Left lung (tissue), 10 donors: ENCODE data around the gene E2F3. TPM values are rescaled to one million over a fixed set of nuclear protein-coding genes. Genes with fewer than 3 reads are reported as not detected.

Source experiments
- ATAC-seq: fragments of 200-7000 bp; cut with Tn5 transposase; one replicate; pipeline ENCODE4 v1.9.1; 2020; ENCODE audit warnings: moderate library complexity
- DNase-seq, 4 donors: peaks; one replicate each; pipeline ENCODE4 v3.0.0-alpha.2; 2013 to 2020
- H3K27ac ChIP-seq, 2 donors: fragments of 200-600 bp; sonication (generic) in 1 of 2; one replicate each; pipeline versions ENCODE4 v1.5.0 to v1.8.0; 2020 to 2021
- H3K27me3 ChIP-seq, 2 donors: fragments of 200-600 bp; sonication (generic) in 1 of 2; one replicate each; pipeline versions ENCODE4 v1.5.0 to v1.8.0; 2020 to 2021
- H3K36me3 ChIP-seq, 2 donors: fragments of 200-600 bp; sonication (generic) in 1 of 2; one replicate each; pipeline versions ENCODE4 v1.5.0 to v1.8.0; 2020 to 2021
- H3K4me1 ChIP-seq, 2 donors: fragments of 200-600 bp; one replicate each; pipeline ENCODE4 v1.8.0; 2021
- H3K4me3 ChIP-seq, 2 donors: fragments of 200-600 bp; sonication (generic) in 1 of 2; one replicate each; pipeline versions ENCODE4 v1.5.0 to v1.8.0; 2020 to 2021; ENCODE audit warnings: mild to moderate bottlenecking in 1 of 2
- H3K9me3 ChIP-seq, 2 donors: fragments of 200-600 bp; sonication (generic) in 1 of 2; one replicate each; pipeline versions ENCODE4 v1.5.0 to v1.8.0; 2020 to 2021
- CTCF ChIP-seq, 2 donors: fragments of 200-600 bp; sonication (generic) in 1 of 2; IDR thresholded peaks; one replicate each; pipeline versions ENCODE4 v1.5.0 to v1.8.0; 2021; ENCODE audit warnings: antibody characterized with exemption in 2 of 2
- intact Hi-C, 2 donors: fragments of 100-400 bp; cut with DNase I; formaldehyde crosslinking; loops; one replicate each; pipeline versions ENCODE4 v1.11.2 to v1.14.2; 2022
- polyA plus RNA-seq, 6 donors: library from polyadenylated mRNA; unstranded; fragments of 120-200 nt; gene quantifications; one replicate each; pipeline ENCODE4 v1.2.1, GENCODE V29; 2013; ENCODE audit not compliant: insufficient read length in 6 of 6
- total RNA-seq, 2 donors: library from RNA; stranded (reverse); fragmentation: NEBNext Ultra II Directional; extraction: Animal tissue kit (Norgen Biotek cat#: 25700); gene quantifications; one replicate each; pipeline ENCODE4 v1.2.1, GENCODE V29; 2021
- donor health status: DM: no; HTN: yes; CAD: no.
- donor health status: DM: no; HTN: no; CAD: no.

The E2F3 gene
- total and polyA plus RNA-seq, 8 donors: 11.4 to 18.6 (median 15.1) TPM

DNA sequence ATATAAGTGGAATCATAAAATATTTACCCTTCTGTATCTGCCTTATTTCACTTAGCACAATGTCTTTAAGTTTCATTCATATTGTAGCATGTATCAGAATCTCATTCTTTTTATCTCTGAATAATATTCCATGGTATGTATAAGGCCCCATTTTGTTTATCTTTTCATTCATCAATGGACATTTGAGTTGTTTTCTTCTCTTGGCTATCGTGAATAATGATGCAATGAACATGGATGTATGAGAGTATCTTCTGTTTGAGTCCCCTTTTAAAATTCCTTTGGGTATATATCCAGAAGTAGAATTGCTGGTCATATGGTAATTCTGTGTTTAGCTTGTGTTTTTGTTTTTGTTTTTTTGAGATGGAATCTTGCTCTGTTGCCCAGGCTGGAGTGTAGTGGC is 39.6 kb downstream of the E2F3 start:
- Histone ChIP-seq H3K36me3 (peaks cover 0 to 5% of the 10 kb centered on the region in 2 donors), H3K4me3 (no peak overlapping the region), H3K9me3 (no peaks in the 10 kb centered on the region), H3K27me3 (no peaks in the 10 kb centered on the region), H3K27ac (no peak overlapping the region), H3K4me1 (peaks cover 0 to 17% of the 10 kb centered on the region in 2 donors)
- intact Hi-C loops: no loop called here
- DNase-seq: no peak
- ATAC-seq: no peak
- no peak for TF ChIP-seq CTCF (IDR thresholded peaks at IDR 0.05)

GRCh38 chr6:20441921-20442320 is 40.2 kb downstream of the E2F3 start:
- Histone ChIP-seq H3K4me1 (peaks cover 0 to 22% of the 10 kb centered on the region in 2 donors), H3K4me3 (no peak overlapping the region), H3K27me3 (no peaks in the 10 kb centered on the region), H3K9me3 (no peaks in the 10 kb centered on the region), H3K27ac (no peak overlapping the region), H3K36me3 (peaks cover 0 to 5% of the 10 kb centered on the region in 2 donors)
- TF ChIP-seq CTCF (IDR thresholded peaks at IDR 0.05): no peak
- intact Hi-C loops: no loop called here
- ATAC-seq (no peak), DNase-seq (no peak)

DNA sequence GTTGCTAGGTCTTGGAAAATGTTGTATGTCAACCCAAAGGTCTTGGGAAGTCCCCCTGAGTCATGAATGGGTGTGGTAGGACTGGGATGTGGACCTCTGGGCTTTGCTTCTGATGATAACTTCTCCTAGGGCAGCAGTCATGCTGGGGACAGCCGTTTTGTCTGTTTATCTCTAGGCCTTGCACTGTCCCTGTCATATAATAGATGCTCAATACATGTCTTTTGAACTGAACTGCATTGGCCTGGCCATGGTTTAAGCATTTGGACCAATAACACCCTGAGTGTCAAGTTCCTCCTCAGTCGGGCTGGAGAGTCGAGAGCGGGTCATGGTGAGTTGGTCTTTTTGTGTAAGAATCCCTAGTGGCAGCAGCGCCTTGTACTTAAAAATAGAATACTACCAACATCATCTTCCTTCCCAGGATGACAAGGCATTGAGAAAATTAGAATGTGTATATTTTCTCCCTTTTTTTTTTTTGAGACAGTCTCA is 43.1 kb downstream of the E2F3 start:
- ATAC-seq (peak; percentile 40), DNase-seq (no peak)
- H3K27ac ChIP-seq: peak overlapping the region in 1 of 2 donors; percentile 30
- H3K9me3 ChIP-seq: no peaks in the 10 kb centered on the region
- H3K36me3 ChIP-seq: peaks cover 0 to 5% of the 10 kb centered on the region in 2 donors
- peaks cover 0 to 33% of the 10 kb centered on the region in 2 donors for H3K4me1 ChIP-seq
- intact Hi-C loops: no loop called here
- H3K4me3 ChIP-seq: no peak overlapping the region
- no peaks in the 10 kb centered on the region for H3K27me3 ChIP-seq
- no peak for TF ChIP-seq CTCF (IDR thresholded peaks at IDR 0.05)

DNA sequence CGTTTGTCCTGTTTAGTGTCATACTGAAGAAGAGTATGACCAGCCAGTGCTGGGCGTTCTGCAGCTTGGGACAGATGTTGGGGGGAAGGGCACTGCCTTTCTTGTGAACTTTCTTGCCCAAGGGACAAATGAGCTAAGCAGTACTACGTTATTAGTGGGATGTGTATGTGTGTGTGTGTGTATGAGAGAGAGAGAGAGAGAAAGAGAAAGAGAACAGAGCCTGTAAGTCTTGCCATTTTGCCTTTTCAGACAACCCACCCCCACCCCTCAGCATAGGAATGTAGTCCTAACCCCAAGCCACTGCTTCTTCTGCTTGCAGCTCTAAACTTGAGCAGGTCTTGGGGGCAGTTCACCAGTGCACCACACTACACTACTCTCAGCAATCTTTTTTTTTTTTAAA is 45.5 kb downstream of the E2F3 start:
- H3K36me3 ChIP-seq: peaks cover 0 to 5% of the 10 kb centered on the region in 2 donors
- intact Hi-C loops: no loop called here
- no peak for TF ChIP-seq CTCF (IDR thresholded peaks at IDR 0.05)
- ATAC-seq (no peak), DNase-seq (no peak)
- H3K27ac ChIP-seq: no peak overlapping the region
- H3K9me3 ChIP-seq: no peaks in the 10 kb centered on the region
- no peaks in the 10 kb centered on the region for H3K27me3 ChIP-seq
- H3K4me3 ChIP-seq: no peak overlapping the region
- peaks cover 0 to 33% of the 10 kb centered on the region in 2 donors for H3K4me1 ChIP-seq

DNA sequence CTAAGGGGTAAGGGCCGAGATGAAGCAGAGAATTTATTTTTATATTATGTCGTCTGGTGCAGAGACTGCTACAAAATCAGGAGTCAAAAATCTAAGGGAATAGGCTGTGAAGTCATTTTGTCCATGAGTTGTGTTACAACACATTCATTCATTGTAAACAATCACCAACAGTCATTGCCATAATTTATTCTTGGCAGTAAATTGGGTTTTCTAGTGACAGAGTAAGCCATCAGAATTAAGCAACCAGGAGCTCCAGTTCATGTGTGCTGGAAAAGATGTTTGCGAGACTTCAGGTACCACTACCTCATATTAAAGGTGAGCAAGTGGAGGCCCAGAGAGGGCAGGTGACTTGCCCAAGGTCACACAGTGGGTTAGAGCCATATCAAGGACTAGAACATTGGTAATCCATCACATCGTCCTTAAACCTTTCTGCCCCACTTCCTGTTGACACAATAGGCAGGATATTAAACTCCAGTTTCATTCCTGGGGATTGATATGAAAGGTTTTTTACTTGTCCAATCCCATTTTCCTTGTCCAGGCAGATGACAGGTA is 46.0 kb downstream of the E2F3 start:
- intact Hi-C loops: no loop called here
- Histone ChIP-seq H3K27me3 (no peaks in the 10 kb centered on the region), H3K9me3 (no peaks in the 10 kb centered on the region), H3K4me1 (peaks cover 0 to 33% of the 10 kb centered on the region in 2 donors), H3K36me3 (peaks cover 0 to 5% of the 10 kb centered on the region in 2 donors), H3K27ac (peak overlapping the region in 1 of 2 donors; percentile 38), H3K4me3 (no peak overlapping the region)
- no peak for TF ChIP-seq CTCF (IDR thresholded peaks at IDR 0.05)
- DNase-seq (no peak), ATAC-seq (no peak)
